HL-60/S4 treated with phorbol 12-myristate 13-acetate at 8.2 ng/mL for 4 days and 3 days (cell line): ENCODE data around the gene ANKRD31.

Experiments used
- in situ Hi-C: fragments of 300-500 bp; cut with MboI; formaldehyde crosslinking; loops from 2 replicates; pipeline ENCODE4 v1.15.0; 2022; ENCODE audit warnings: low sequenced_read_pairs

The ANKRD31 gene

GRCh38 chr5:75044406-75044805, 192.3 kb downstream of the ANKRD31 start:
- in situ Hi-C loops, result no loop called here

GRCh38 chr5:75043633-75044264, 192.9 kb downstream of the ANKRD31 start:
- in situ Hi-C loops, result no loop called here

GRCh38 chr5:75042522-75042921, 194.2 kb downstream of the ANKRD31 start:
- in situ Hi-C loops, result no loop called here

GRCh38 chr5:75040973-75041372, 195.7 kb downstream of the ANKRD31 start:
- in situ Hi-C loops, result no loop called here

GRCh38 chr5:75037106-75037505, 199.6 kb downstream of the ANKRD31 start:
- in situ Hi-C loops, result no loop called here

DNA sequence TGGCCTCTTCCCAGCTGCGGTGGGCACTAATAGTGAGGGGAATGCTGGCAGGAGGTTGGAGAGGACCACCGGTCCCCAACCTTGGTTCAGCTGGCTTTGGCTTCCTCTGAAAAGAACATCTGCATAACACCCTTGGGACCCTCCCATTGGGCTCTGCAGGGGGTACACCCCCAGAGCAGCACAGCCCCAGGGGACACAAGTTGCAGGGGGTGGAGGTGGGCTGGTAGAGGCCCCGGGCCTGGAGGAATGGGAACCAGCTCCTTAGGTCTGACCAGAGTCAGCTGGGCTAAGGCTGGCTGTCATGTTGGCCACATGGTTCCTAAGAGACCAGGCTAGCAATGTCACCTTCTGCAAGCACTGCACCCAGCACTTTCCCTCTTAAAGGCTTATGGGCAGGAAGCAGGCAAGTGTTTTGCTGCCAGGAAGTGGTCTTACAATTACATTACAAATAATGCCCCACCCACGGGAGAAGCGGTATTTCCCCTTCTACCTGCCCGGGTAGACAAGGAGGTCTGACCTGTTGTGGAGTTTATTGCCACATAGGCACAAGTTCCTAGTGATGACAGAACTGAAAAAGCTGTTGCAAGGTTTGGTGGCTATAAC, 202.4 kb downstream of the ANKRD31 start:
- in situ Hi-C loops, result no loop called here

- in situ Hi-C loops, result no loop called here
These were observed 205.3 kb downstream of the ANKRD31 start for GRCh38 chr5:75031366-75031765.

DNA sequence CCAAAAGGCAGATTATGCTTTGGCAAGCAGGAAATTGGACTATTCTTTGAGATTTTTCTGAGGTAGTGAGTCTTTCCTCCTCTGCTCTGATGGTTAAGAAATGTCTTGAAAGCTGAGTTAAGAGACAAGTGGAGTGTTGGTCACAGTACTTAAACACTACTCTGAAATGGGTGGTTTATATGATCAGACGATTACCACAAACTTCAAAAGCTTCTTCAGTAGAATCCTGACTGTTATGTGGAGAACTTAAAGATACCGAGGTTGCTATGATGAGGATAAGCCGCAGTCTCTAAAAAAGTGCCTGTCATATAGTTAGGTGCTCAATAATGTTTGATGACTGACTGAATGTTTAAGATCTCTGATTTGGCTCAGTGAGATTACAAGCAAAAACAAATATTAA, 208.6 kb downstream of the ANKRD31 start:
- in situ Hi-C loops, result no loop called here

- in situ Hi-C loops, result no loop called here
These were observed 213.1 kb downstream of the ANKRD31 start for GRCh38 chr5:75023368-75024159.

- in situ Hi-C loops, result no loop called here
These were observed 214.9 kb downstream of the ANKRD31 start for GRCh38 chr5:75021800-75022199.

DNA sequence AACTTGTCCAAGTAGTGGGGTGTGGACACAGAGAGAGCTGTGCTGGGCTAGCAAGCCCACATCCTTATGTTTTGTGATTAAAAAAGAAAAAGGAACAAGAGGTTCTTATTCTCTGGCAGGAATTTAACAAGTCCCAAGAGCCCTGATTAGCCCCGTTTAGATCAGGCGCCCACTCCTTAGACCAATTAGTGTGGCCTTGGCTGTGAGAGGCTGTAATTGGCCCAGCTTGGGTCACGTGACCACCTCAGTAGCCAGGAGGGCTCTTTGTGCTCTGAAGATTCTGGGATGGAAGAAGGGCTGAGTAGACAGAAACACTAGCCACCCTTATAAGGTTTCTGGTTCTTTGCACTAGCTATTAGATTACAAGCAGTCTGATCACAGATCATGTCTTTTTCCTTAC, 215.5 kb downstream of the ANKRD31 start:
- in situ Hi-C loops, result no loop called here

- in situ Hi-C loops, result no loop called here
These were observed 216.5 kb downstream of the ANKRD31 start for GRCh38 chr5:75020016-75020656.

DNA sequence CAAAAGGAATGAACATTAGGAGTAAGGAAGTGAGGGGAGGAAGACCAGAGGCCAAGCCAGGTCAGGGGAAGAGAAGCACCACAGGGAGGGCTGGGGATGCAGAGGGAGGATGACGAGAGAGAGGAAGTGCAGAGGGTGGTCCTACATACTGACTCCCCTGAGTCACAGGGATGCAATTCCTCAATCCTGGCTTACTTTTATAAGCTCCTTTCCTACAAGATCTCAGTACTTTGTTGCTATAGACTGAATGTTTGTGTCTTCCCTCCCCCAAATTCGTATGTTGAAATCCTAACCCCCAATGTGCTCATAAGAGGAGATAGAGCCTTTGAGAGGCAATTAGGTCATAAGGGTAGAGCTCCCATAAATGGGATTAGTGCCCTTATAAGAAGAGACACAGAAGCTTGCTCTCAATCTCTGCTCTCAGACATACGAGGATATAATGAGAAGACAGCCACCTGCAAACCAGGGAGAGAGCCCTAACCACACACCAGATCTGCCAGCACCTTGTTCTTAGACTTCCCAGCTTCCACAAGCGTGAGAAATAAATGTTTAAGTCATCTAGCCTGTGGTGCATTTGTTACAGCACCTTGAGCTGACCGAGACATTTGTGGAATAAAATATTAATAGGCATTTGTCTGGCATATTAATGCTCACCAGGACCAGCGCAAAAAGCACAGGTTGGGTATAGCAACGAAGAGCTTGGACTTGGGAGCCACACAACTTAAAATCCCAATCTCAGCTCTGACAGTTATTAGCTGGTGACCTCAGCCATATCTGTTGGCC, 217.7 kb downstream of the ANKRD31 start:
- in situ Hi-C loops, result no loop called here
